NB4 (cell line): ENCODE results near the gene ANKS1B.

ENCODE experiments used
- DNase-seq: peaks from one replicate; pipeline ENCODE4 v3.0.0; 2010; ENCODE audit warnings: low read depth
- H3K4me3 ChIP-seq: one replicate; pipeline ENCODE4 v1.5.1; 2011; ENCODE audit warnings: mild to moderate bottlenecking, low read depth, low read length, moderate library complexity
- CTCF ChIP-seq: IDR thresholded peaks from one replicate; pipeline ENCODE4 v1.5.1; 2012; ENCODE audit warnings: low read depth, low read length
- MYC ChIP-seq: IDR thresholded peaks from 2 replicates; pipeline ENCODE4 v1.6.1; 2011; ENCODE audit warnings: low read depth, low read length
- POLR2A ChIP-seq: IDR thresholded peaks from 2 replicates; pipeline ENCODE4 v1.6.1; 2011; ENCODE audit warnings: mild to moderate bottlenecking; ENCODE audit not compliant: insufficient read length; ENCODE audit errors: extremely low read depth
- TF ChIP-seq, protein P1 (sequence below): IDR thresholded peaks from 2 replicates; pipeline ENCODE4 v1.6.1; 2011; ENCODE audit warnings: low read depth, low read length

Gene ANKS1B

DNA sequence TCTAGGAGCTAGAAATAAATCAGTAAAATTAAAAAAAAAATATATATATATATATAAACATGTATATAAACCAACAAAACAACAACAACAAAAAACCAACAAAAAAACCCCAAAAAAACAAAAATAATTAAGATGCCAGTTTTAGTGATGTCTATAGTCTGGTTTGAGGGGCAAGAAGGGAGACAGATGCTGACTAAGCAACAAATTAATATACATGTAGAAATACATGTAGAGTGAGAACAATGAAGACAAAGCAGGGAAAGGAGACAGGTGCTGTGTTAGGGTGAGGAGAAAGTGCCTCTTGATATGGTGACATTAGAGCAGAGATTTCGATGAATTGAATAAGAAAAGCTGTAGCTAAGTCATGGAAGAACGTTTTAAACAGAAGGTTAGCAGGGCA is 861.8 kb downstream of the ANKS1B start:
- DNase-seq: no peak
- no peak for TF ChIP-seq CTCF
- no peak for TF ChIP-seq POLR2A
- TF ChIP-seq, protein P1, sequence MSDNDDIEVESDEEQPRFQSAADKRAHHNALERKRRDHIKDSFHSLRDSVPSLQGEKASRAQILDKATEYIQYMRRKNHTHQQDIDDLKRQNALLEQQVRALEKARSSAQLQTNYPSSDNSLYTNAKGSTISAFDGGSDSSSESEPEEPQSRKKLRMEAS: no peak
- no peak for TF ChIP-seq MYC

DNA sequence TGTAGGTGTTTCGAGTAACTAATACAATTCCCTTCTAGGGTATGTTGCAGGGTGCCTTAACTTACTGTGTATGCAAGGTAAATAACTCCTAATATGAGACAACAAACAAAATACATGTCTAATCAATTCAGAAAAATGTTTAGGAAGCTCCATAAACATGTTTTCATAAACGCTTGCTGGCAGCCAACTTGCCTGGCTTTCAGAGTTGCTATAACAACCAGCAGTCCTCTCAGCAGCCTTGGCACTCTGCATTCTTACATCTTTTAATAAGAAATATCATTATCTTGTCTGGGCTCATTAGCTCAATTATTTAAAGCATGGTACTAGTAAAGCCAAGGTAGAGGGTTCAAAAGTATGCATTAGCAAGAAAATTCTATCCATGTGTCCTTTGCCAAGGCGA is 862.2 kb downstream of the ANKS1B start:
- TF ChIP-seq CTCF (no peak), MYC (no peak), POLR2A (no peak)
- TF ChIP-seq, protein P1: no peak
- H3K4me3 ChIP-seq: no peak overlapping the region
- no peak for DNase-seq

More for the DNA sequence above, 861.8 kb downstream of the ANKS1B start:
- H3K4me3 ChIP-seq: no peak overlapping the region

GRCh38 chr12:99121546-99121945 is 863.2 kb downstream of the ANKS1B start:
- no peak for DNase-seq
- no peak for TF ChIP-seq MYC
- TF ChIP-seq, protein P1: no peak
- TF ChIP-seq CTCF: no peak
- TF ChIP-seq POLR2A: no peak

GRCh38 chr12:99119943-99120342 is 864.8 kb downstream of the ANKS1B start:
- H3K4me3 ChIP-seq: no peak overlapping the region
- no peak for DNase-seq
- TF ChIP-seq MYC: no peak

More at GRCh38 chr12:99121546-99121945, 863.2 kb downstream of the ANKS1B start:
- no peak overlapping the region for H3K4me3 ChIP-seq

DNA sequence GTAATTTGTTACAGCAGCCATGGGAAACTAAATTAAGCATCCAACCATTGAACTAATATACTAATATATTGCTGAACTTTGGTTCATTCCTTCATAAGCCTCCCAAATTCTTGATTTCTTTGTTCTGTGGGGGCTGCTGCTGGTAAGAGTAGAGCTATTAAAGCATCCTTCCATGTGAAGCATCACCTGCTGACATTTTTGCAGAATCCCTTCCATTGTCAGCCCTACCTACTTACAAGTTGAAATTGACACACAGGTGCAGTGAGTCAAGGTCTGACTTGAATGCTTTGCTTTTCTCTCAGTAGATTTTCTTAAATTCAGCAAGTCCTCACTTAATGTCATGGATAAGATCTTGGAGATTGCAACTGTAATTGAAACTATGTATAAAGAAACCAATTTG is 865.3 kb downstream of the ANKS1B start:
- H3K4me3 ChIP-seq: no peak overlapping the region
- DNase-seq: no peak
- TF ChIP-seq CTCF (no peak), MYC (no peak), POLR2A (no peak)
- TF ChIP-seq, protein P1: no peak

DNA sequence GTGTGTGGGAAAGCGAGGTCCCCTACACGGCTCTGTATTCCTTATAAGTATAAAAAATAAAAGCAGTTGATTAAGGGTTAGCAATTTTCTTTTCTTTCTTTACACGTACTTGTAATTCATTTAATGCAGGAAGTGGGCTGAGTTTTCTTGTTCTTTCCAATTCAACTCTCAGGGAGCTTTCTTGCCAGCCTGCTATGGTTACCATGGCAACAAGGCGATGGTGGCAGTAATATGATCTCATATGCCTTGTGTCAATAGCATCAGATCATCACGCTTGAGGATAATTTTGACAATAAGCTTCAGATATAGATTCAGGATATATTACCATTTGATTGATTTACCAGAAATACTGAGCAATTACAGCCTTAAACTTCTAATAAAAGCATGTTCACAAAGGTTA is 873.1 kb downstream of the ANKS1B start:
- TF ChIP-seq CTCF: no peak
- no peak for TF ChIP-seq MYC
- TF ChIP-seq, protein P1: no peak
- no peak for TF ChIP-seq POLR2A
- no peak overlapping the region for H3K4me3 ChIP-seq
- no peak for DNase-seq
